GM12878 (cell line): ENCODE measurements around the gene FLII. TPM values are rescaled to one million over a fixed set of nuclear protein-coding genes. Genes with fewer than 3 reads are reported as not detected.

ENCODE experiments used
- CREB1 ChIP-seq: IDR thresholded peaks from 2 replicates; pipeline ENCODE4 v1.6.1; 2012; ENCODE audit warnings: low read depth, mild to moderate bottlenecking, inconsistent platforms
- CUX1 ChIP-seq: IDR thresholded peaks from 2 replicates; pipeline ENCODE4 v1.6.1; 2012; ENCODE audit warnings: improper control_type of control experiment, low read depth, low read length; ENCODE audit not compliant: insufficient replicate concordance
- E2F4 ChIP-seq: IDR thresholded peaks from 2 replicates; pipeline ENCODE4 v1.6.1; 2012; ENCODE audit warnings: low read depth, low read length, improper control_type of control experiment
- FOS ChIP-seq: IDR thresholded peaks from 3 replicates; pipeline ENCODE4 v1.6.1; 2011; ENCODE audit warnings: borderline replicate concordance; ENCODE audit not compliant: insufficient read length; ENCODE audit errors: extremely low read depth
- HCFC1 ChIP-seq: fragments of 150-350 bp; IDR thresholded peaks from 2 replicates; pipeline ENCODE4 v1.6.1; 2014; ENCODE audit warnings: low read length
- IRF3 ChIP-seq: fragments of 450-650 bp; IDR thresholded peaks from 2 replicates; pipeline ENCODE4 v1.6.1; 2014; ENCODE audit warnings: mild to moderate bottlenecking
- KDM1A ChIP-seq: fragments of 200-600 bp; sonication (generic); IDR thresholded peaks from 2 replicates; pipeline ENCODE4 v1.6.1; 2016; ENCODE audit warnings: borderline replicate concordance
- MXI1 ChIP-seq: fragments of 150-350 bp; IDR thresholded peaks from 2 replicates; pipeline ENCODE4 v1.6.1; 2011; ENCODE audit warnings: low read depth, mild to moderate bottlenecking, inconsistent platforms, low read length, improper control_type of control experiment
- MYB ChIP-seq: fragments of 150-350 bp; IDR thresholded peaks from 2 replicates; pipeline ENCODE4 v1.6.1; 2014; ENCODE audit warnings: mild to moderate bottlenecking, low read depth, low read length, borderline replicate concordance
- SPI1 ChIP-seq: IDR thresholded peaks from 2 replicates; pipeline ENCODE4 v1.6.1; 2011; ENCODE audit warnings: low read depth, mild to moderate bottlenecking, low read length, moderate library complexity, borderline replicate concordance; ENCODE audit not compliant: insufficient read depth
- SRF ChIP-seq, 2 experiments: IDR thresholded peaks; 2 replicates each; pipeline ENCODE4 v1.6.1; 2011; ENCODE audit warnings: low read depth in 2 of 2, low read length in 2 of 2, mild to moderate bottlenecking in 1 of 2, moderate library complexity in 1 of 2
- WRNIP1 ChIP-seq: IDR thresholded peaks from 2 replicates; pipeline ENCODE4 v1.6.1; 2011; ENCODE audit warnings: low read depth, low read length, improper control_type of control experiment, borderline replicate concordance
- YY1 ChIP-seq: IDR thresholded peaks from 2 replicates; pipeline ENCODE4 v1.6.1; 2011; ENCODE audit warnings: low read depth, mild to moderate bottlenecking, low read length
- ZNF384 ChIP-seq: IDR thresholded peaks from 2 replicates; pipeline ENCODE4 v1.6.1; 2012; ENCODE audit warnings: low read depth, mild to moderate bottlenecking, low read length, improper control_type of control experiment, borderline replicate concordance
- polyA plus RNA-seq, 11 experiments: library from polyadenylated mRNA; depleted of rRNA in 4 of 11; unstranded in 6 of 11; stranded (reverse) in 5 of 11; fragments of >200 nt; fragmentation: Nextera tagmentation in 4 of 11; fragmentation: Illumina TruSeq in 1 of 11; extraction: Ambion mirVana in 4 of 11; extraction: Trizol in 1 of 11; gene quantifications; 1 replicate in 1 of 11; 2 replicates in 10 of 11; pipeline versions ENCODE4 v1.2.1 to v1.2.3, GENCODE V29; 2011 to 2016; ENCODE audit warnings: inconsistent platforms in 2 of 11, missing spikeins in 2 of 11, low read depth in 1 of 11
- total RNA-seq, 4 experiments: library from RNA; depleted of rRNA in 3 of 4; stranded (reverse); fragments of >200 nt in 3 of 4; fragmentation: Illumina TruSeq in 1 of 4; extraction: Trizol in 1 of 4; gene quantifications; 2 replicates each; pipeline versions ENCODE4 v1.2.1 to v1.2.3, GENCODE V29; 2013 to 2021

FLII gene
- total and polyA plus RNA-seq, 10 of the 15 experiments (the other 5 are each of a cell fraction or from before 2014, with no cell fraction given): 22.2 to 200 (median 121) TPM

- TF ChIP-seq CUX1 (no peak), WRNIP1 (no peak), MYB (no peak), SPI1 (no peak), ZNF384 (no peak), IRF3 (0 out of 2 replicates have a peak, but pooled peaks have one; percentile 44), MXI1 (0 out of 2 replicates have a peak, but pooled peaks have one; percentile 50), E2F4 (0 out of 2 replicates have a peak, but pooled peaks have one; percentile 29), FOS (peak; percentile 8), YY1 (peak; percentile 79), CREB1 (peak; percentile 79), HCFC1 (peak; percentile 91), KDM1A (no peak), SRF (IDR thresholded peaks at IDR 0.05; ENCODE audit: low read depth in 2 of 2, low read length in 2 of 2) (no peak)
Measured at GRCh38 chr17:18225121-18225641, 33.4 kb downstream of the FLII start, which contains the start of gene LLGL1 (continued).
